Measurements from ENCODE around the gene ACKR4.

DNA sequence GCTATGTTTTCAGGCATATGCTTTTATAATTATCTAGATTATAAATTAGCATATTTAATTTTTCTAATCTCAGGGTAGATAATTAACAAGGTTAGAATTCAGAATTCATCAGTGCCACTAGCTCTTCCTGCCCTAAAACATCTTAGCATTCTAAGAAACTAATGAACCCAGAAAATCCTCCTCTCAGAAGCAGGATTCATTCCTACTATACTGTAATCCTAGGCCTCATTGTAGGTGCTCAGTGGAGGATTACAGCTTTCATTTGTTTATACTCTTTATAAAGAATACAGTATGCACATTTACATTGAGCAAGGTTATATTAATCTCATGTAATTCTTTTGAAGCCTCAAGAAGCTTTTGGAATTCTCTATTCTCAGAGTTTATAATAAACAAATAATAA lies 41.6 kb downstream of the ACKR4 start:
- TF ChIP-seq FOXA1 (IDR thresholded peaks at IDR 0.05) (no peak), SP1 (IDR thresholded peaks at IDR 0.05) (no peak), BHLHE40 (IDR thresholded peaks at IDR 0.05; ENCODE audit: borderline replicate concordance) (no peak), ELF4 (IDR thresholded peaks at IDR 0.05) (no peak)
